ENCODE measurements around the gene AKAP1. TPM values are rescaled to one million over a fixed set of nuclear protein-coding genes. Genes with fewer than 3 reads are reported as not detected.

The AKAP1 gene
- polyA plus RNA-seq, 1 of the 3 experiments (the other 2 are of a cell fraction) = 36.3 TPM

GRCh38 chr17:57121308-57122042 is 36.4 kb downstream of the AKAP1 start (continued):
- TF ChIP-seq USF2 (IDR thresholded peaks at IDR 0.05; ENCODE audit: borderline replicate concordance, low read depth, low read length) (no peak), CHD2 (IDR thresholded peaks at IDR 0.05; ENCODE audit: low read length, partially characterized antibody) (peak; percentile 53), GATA2 (CRISPR knock-in tag; IDR thresholded peaks at IDR 0.05) (peak; percentile 34), YY1 (IDR thresholded peaks at IDR 0.05; ENCODE audit: low read depth) (no peak), RXRA (IDR thresholded peaks at IDR 0.05; ENCODE audit: borderline replicate concordance, low read depth) (no peak)

- no peak overlapping the region for H3K4me3 ChIP-seq (ENCODE audit: low read depth in 2 of 2, low read length in 1 of 2)
- H3K4me1 ChIP-seq (ENCODE audit: control insufficient read depth in 1 of 2, insufficient read depth in 2 of 2, low read depth in 1 of 2, low read length in 1 of 2) = peaks cover 0 to 17% of the 10 kb centered on the region in 2 experiments; a peak in 1 of 4 replicates
- POLR2A ChIA-PET = no interaction called here
- no peak overlapping the region for H3K27ac ChIP-seq (ENCODE audit: low read depth in 2 of 2, low read length in 1 of 2)
- CTCF ChIA-PET = interaction anchor here (1.7 to 7.6 kb wide), 4 partner anchors 12 to 709 kb away, joined by 6 to 79 read pairs (median 6); no protein-coding TSS in a partner anchor
- no peaks in the 10 kb centered on the region for H3K9me3 ChIP-seq
- TF ChIP-seq MXI1 (IDR thresholded peaks at IDR 0.05; ENCODE audit: low read depth, low read length) = no peak
- TF ChIP-seq FOXJ3 (CRISPR knock-in tag; IDR thresholded peaks at IDR 0.05) = no peak
- no peak for TF ChIP-seq CTCF (IDR thresholded peaks at IDR 0.05)
- no peak for TF ChIP-seq TAF1 (IDR thresholded peaks at IDR 0.05; ENCODE audit: borderline replicate concordance, low read depth, low read length)
- TF ChIP-seq RXRA (IDR thresholded peaks at IDR 0.05; ENCODE audit: borderline replicate concordance, low read depth) = no peak
- TF ChIP-seq SIN3A (IDR thresholded peaks at IDR 0.05; ENCODE audit: borderline replicate concordance, low read depth, low read length) = no peak
- TF ChIP-seq ELF1 (IDR thresholded peaks at IDR 0.05) = no peak
- no peak for TF ChIP-seq RAD21 (IDR thresholded peaks at IDR 0.05; ENCODE audit: low read length)
- no peak for TF ChIP-seq MEF2A (IDR thresholded peaks at IDR 0.05; ENCODE audit: borderline replicate concordance, low read depth)
- no peak for TF ChIP-seq JUND (IDR thresholded peaks at IDR 0.05)
- TF ChIP-seq EZH2phosphoT487 (IDR thresholded peaks at IDR 0.05; ENCODE audit: borderline replicate concordance, low read depth) = no peak
- no peak for TF ChIP-seq GATA2 (CRISPR knock-in tag; IDR thresholded peaks at IDR 0.05)
- TF ChIP-seq GABPA (IDR thresholded peaks at IDR 0.05; ENCODE audit: low read depth) = no peak
- TF ChIP-seq EP300 (IDR thresholded peaks at IDR 0.05; ENCODE audit: borderline replicate concordance in 1 of 2, low read depth in 1 of 2, low read length in 1 of 2) = no peak
- no peak for TF ChIP-seq FOSL2 (IDR thresholded peaks at IDR 0.05; ENCODE audit: borderline replicate concordance, low read depth)
- no peak for TF ChIP-seq YY1 (IDR thresholded peaks at IDR 0.05; ENCODE audit: low read depth)
- no peak for TF ChIP-seq CHD2 (IDR thresholded peaks at IDR 0.05; ENCODE audit: low read length, partially characterized antibody)
- no peak for TF ChIP-seq PBX3 (IDR thresholded peaks at IDR 0.05)
- TF ChIP-seq IRF3 (IDR thresholded peaks at IDR 0.05; ENCODE audit: low read depth, low read length) = no peak
- TF ChIP-seq FOXM1 (IDR thresholded peaks at IDR 0.05; ENCODE audit: low read depth) = no peak
- no peaks in the 10 kb centered on the region for H3K9me2 ChIP-seq
- 70% methylated on average over 4 of the region's 4 CpGs for WGBS (ENCODE audit: low lambda C conversion rate)
- H3F3A ChIP-seq (replicated peaks; ENCODE audit: insufficient read depth) = peaks cover 9% of the 10 kb centered on the region
- H3K79me2 ChIP-seq (ENCODE audit: insufficient read depth) = no peaks in the 10 kb centered on the region
- H4K20me1 ChIP-seq (ENCODE audit: insufficient read depth) = no peaks in the 10 kb centered on the region
- no peak overlapping the region for H3K9ac ChIP-seq
- peaks cover 5 to 17% of the 10 kb centered on the region in 2 experiments for H3K36me3 ChIP-seq (replicated peaks in 1 of 2; ENCODE audit: control insufficient read depth in 1 of 2, insufficient read depth in 2 of 2, low read length in 1 of 2)
- no peak overlapping the region for H2AFZ ChIP-seq (ENCODE audit: low read depth)
- DNase-seq = no peak
- H3K27me3 ChIP-seq (ENCODE audit: insufficient read depth) = no peaks in the 10 kb centered on the region
- H3K4me2 ChIP-seq = no peak overlapping the region
These were observed 39.0 kb downstream of the AKAP1 start for GRCh38 chr17:57124053-57124452.

Measured in SK-N-SH (cell line).